Heart left ventricle (tissue), 13 donors: Measurements from ENCODE around the gene FGF8.

Experiments used
- CTCF ChIP-seq, 12 donors: fragments of 200-600 bp; sonication (generic) in 4 of 12; IDR thresholded peaks; one replicate each; pipeline versions ENCODE4 v1.5.0 to v1.8.0; 2018 to 2022; ENCODE audit warnings: antibody characterized with exemption in 12 of 12, mild to moderate bottlenecking in 5 of 12
- POLR2A ChIP-seq, 2 donors: fragments of 450-650 bp; IDR thresholded peaks; one replicate each; pipeline ENCODE4 v1.6.1; 2017; ENCODE audit warnings: antibody characterized with exemption in 2 of 2, mild to moderate bottlenecking in 2 of 2, moderate library complexity in 2 of 2
- donor health status: ischemic (EF 13 %, LVEDD 7.1; RV severe dilation, severe dysfunction).
- donor health status: DM: no; HTN: yes; CAD: no.
- donor health status: DM: no; HTN: no; CAD: no.
- donor health status: ischemic (EF 25% LVEDD 6.9; RV normal size, moderate dysfunction).
- donor health status: ischemic (EF 25% LVEDD 5.7; RV mildly dilated, moderate dysfunction).
- donor health status: ischemic (EF 35%, LVEDD 5.7; RV mildly dilated, moderate dysfunction).
- donor health status: nonischemic (EF 11% LVEDD 7.7; RV severe dilation, severe dysfunction).
- donor health status: DM: yes; HTN: yes; CAD: no.
- donor health status: PGD.
- donor health status: ischemic (EF 29% LVEDD 5.4; RV normal size, mild dysfunction).
- donor health status: nonischemic (EF 23%, LVEDD 6.1; RV moderate dilation, normal function).

- TF ChIP-seq CTCF (IDR thresholded peaks at IDR 0.05), result no peak
- TF ChIP-seq POLR2A (IDR thresholded peaks at IDR 0.05), result no peak
These were observed 16.3 kb downstream of the FGF8 start for GRCh38 chr10:101759309-101760247.
